KMS-11 (cell line): ENCODE data around the gene PLXNA2.

ENCODE experiments used
- H2AFZ ChIP-seq: fragments of 200-600 bp; sonication (generic); 2 replicates; pipeline ENCODE4 v1.6.1; 2016; ENCODE audit warnings: antibody characterized with exemption, mixed run types, low read depth
- H3K27ac ChIP-seq: fragments of 200-600 bp; sonication (generic); 2 replicates; pipeline ENCODE4 v1.6.1; 2016; ENCODE audit warnings: mild to moderate bottlenecking, mixed run types
- H3K27me3 ChIP-seq: fragments of 200-600 bp; sonication (generic); 2 replicates; pipeline ENCODE4 v1.6.1; 2017; ENCODE audit warnings: mild to moderate bottlenecking, low read depth, mixed run types, moderate library complexity; ENCODE audit not compliant: insufficient read depth
- H3K36me3 ChIP-seq: fragments of 200-600 bp; sonication (generic); 2 replicates; pipeline ENCODE4 v1.6.1; 2017; ENCODE audit warnings: mild to moderate bottlenecking, mixed run types; ENCODE audit not compliant: insufficient read depth
- H3K4me1 ChIP-seq: fragments of 200-600 bp; sonication (generic); 2 replicates; pipeline ENCODE4 v1.6.1; 2016; ENCODE audit warnings: mild to moderate bottlenecking, low read depth, mixed run types; ENCODE audit not compliant: poor library complexity, severe bottlenecking
- H3K4me2 ChIP-seq: fragments of 200-600 bp; sonication (generic); 2 replicates; pipeline ENCODE4 v1.7.0; 2016; ENCODE audit warnings: mild to moderate bottlenecking, mixed run types
- H3K4me3 ChIP-seq: fragments of 200-600 bp; sonication (generic); IDR thresholded peaks from 2 replicates; pipeline ENCODE4 v1.6.1; 2017; ENCODE audit warnings: low read depth, low read length, mixed read lengths; ENCODE audit not compliant: insufficient read depth
- H3K79me2 ChIP-seq: fragments of 200-600 bp; sonication (generic); 2 replicates; pipeline ENCODE4 v1.6.1; 2016; ENCODE audit warnings: low read depth, mixed run types; ENCODE audit not compliant: insufficient read depth
- H3K9ac ChIP-seq: fragments of 200-600 bp; sonication (generic); 2 replicates; pipeline ENCODE4 v1.6.1; 2016; ENCODE audit warnings: mild to moderate bottlenecking, mixed run types
- H4K20me1 ChIP-seq: fragments of 200-600 bp; sonication (generic); 2 replicates; pipeline ENCODE4 v1.6.1; 2016; ENCODE audit warnings: mild to moderate bottlenecking, mixed run types; ENCODE audit not compliant: insufficient read depth
- CTCF ChIP-seq: fragments of 200-600 bp; sonication (generic); conservative IDR thresholded peaks from 2 replicates; pipeline ENCODE4 v1.6.1; 2017; ENCODE audit warnings: low read depth, mild to moderate bottlenecking, antibody characterized with exemption, low read length, moderate library complexity, mixed read lengths

PLXNA2 gene

GRCh38 chr1:208243527-208243966, 637 bp downstream of the PLXNA2 start:
- Histone ChIP-seq H3K4me2 (peak overlapping the region; percentile 77), H3K27ac (no peak overlapping the region), H3K79me2 (no peaks in the 10 kb centered on the region; the same call in 1 of the 2 replicates), H3K4me3 (peak overlapping the region; percentile 79), H3K9ac (peak overlapping the region; percentile 52), H4K20me1 (no peaks in the 10 kb centered on the region), H3K36me3 (no peaks in the 10 kb centered on the region), H3K4me1 (peaks cover 23% of the 10 kb centered on the region), H3K27me3 (no peaks in the 10 kb centered on the region), H2AFZ (peak overlapping the region; percentile 87)
- TF ChIP-seq CTCF: no peak

- Histone ChIP-seq H2AFZ (peak overlapping the region; percentile 87), H3K36me3 (no peaks in the 10 kb centered on the region), H3K27me3 (no peaks in the 10 kb centered on the region), H3K4me2 (peak overlapping the region; percentile 77), H3K4me1 (peaks cover 23% of the 10 kb centered on the region), H4K20me1 (no peaks in the 10 kb centered on the region), H3K9ac (peak overlapping the region; percentile 52; the same call in 1 of the 2 replicates), H3K27ac (no peak overlapping the region), H3K4me3 (peak overlapping the region; percentile 79), H3K79me2 (no peaks in the 10 kb centered on the region; the same call in 1 of the 2 replicates)
- no peak for TF ChIP-seq CTCF
Observed at GRCh38 chr1:208242941-208243526, 1.1 kb downstream of the PLXNA2 start.

GRCh38 chr1:208242146-208242545, 2.0 kb downstream of the PLXNA2 start:
- H3K4me2 ChIP-seq: peak overlapping the region; percentile 77; the same call in 1 of the 2 replicates
- TF ChIP-seq CTCF: no peak
- H3K36me3 ChIP-seq: no peaks in the 10 kb centered on the region
- no peak overlapping the region for H3K27ac ChIP-seq
- H2AFZ ChIP-seq: no peak overlapping the region
- H3K27me3 ChIP-seq: no peaks in the 10 kb centered on the region
- H3K9ac ChIP-seq: no peak overlapping the region
- no peaks in the 10 kb centered on the region; the same call in 1 of the 2 replicates for H3K79me2 ChIP-seq
- H3K4me1 ChIP-seq: peaks cover 23% of the 10 kb centered on the region
- no peak overlapping the region for H3K4me3 ChIP-seq
- no peaks in the 10 kb centered on the region for H4K20me1 ChIP-seq

- peaks cover 23% of the 10 kb centered on the region for H3K4me1 ChIP-seq
- TF ChIP-seq CTCF: no peak
- no peaks in the 10 kb centered on the region; the same call in 1 of the 2 replicates for H3K79me2 ChIP-seq
- H4K20me1 ChIP-seq: no peaks in the 10 kb centered on the region
- H3K27ac ChIP-seq: no peak overlapping the region
- no peak overlapping the region for H2AFZ ChIP-seq
- H3K4me2 ChIP-seq: no peak overlapping the region
- no peak overlapping the region for H3K4me3 ChIP-seq
- no peak overlapping the region for H3K9ac ChIP-seq
- no peaks in the 10 kb centered on the region for H3K27me3 ChIP-seq
- H3K36me3 ChIP-seq: no peaks in the 10 kb centered on the region
Observed at GRCh38 chr1:208241512-208241911, 2.7 kb downstream of the PLXNA2 start.
